Posterior vena cava (tissue), 2 donors: ENCODE data around the gene PPP1R8. TPM values are rescaled to one million over a fixed set of nuclear protein-coding genes. Genes with fewer than 3 reads are reported as not detected.

Source experiments
- DNase-seq: peaks from one replicate; pipeline ENCODE4 v3.0.0-alpha.2; 2020; ENCODE audit warnings: low spot score
- intact Hi-C, 2 donors: fragments of 100-400 bp; cut with DNase I; formaldehyde crosslinking; loops; one replicate each; pipeline versions ENCODE4 v1.14.1 to v1.14.2; 2022 to 2023
- total RNA-seq, 2 donors: library from RNA; stranded (reverse); fragmentation: NEBNext Ultra II Directional; extraction: Animal tissue kit (Norgen Biotek cat#: 25700); gene quantifications; one replicate each; pipeline ENCODE4 v1.2.1, GENCODE V29; 2021
- donor health status: DM: yes; HTN: yes; CAD: no.
- donor health status: DM: yes; HTN: yes; CAD: no.

Gene PPP1R8
- total RNA-seq, 2 donors from 2014 or later, result 27.9 to 29.6 TPM

- peak; percentile 55 for DNase-seq
- intact Hi-C loops, result no loop called here
Observed at GRCh38 chr1:27885621-27886352, 55.2 kb downstream of the PPP1R8 start.

- intact Hi-C loops, result no loop called here
- no peak for DNase-seq
Observed at GRCh38 chr1:27886353-27886679, 55.7 kb downstream of the PPP1R8 start.

- intact Hi-C loops, result no loop called here
- no peak for DNase-seq
Observed at GRCh38 chr1:27886744-27887143, 56.2 kb downstream of the PPP1R8 start.

GRCh38 chr1:27887215-27888021, 56.8 kb downstream of the PPP1R8 start:
- intact Hi-C loops, result no loop called here
- DNase-seq, result no peak

GRCh38 chr1:27889506-27889905, 58.9 kb downstream of the PPP1R8 start:
- intact Hi-C loops, result no loop called here
- DNase-seq, result no peak

GRCh38 chr1:27891196-27891889, 60.8 kb downstream of the PPP1R8 start:
- DNase-seq, result no peak

GRCh38 chr1:27894521-27894920, 63.9 kb downstream of the PPP1R8 start:
- intact Hi-C loops, result no loop called here
- DNase-seq, result no peak

More at GRCh38 chr1:27891196-27891889, 60.8 kb downstream of the PPP1R8 start:
- intact Hi-C loops, result no loop called here

Other genes with a start within 250 kb of the PPP1R8 start
- gene AHDC1, start 226.6 kb upstream of the PPP1R8 start, total RNA-seq, result 10 to 100 TPM; 54.5 to 58.3 TPM
- gene FGR, start 195.6 kb upstream of the PPP1R8 start, total RNA-seq, result 10 to 100 TPM; 21.9 to 22.5 TPM
- gene IFI6, start 158.6 kb upstream of the PPP1R8 start, total RNA-seq, result 100 to 1,000 TPM in 1 of 2 donors, 10 to 100 TPM in 1; 55.2 to 104 TPM
- 10 to 100 TPM; 16.5 to 21.0 TPM for gene FAM76A, start 104.8 kb upstream of the PPP1R8 start, total RNA-seq
- 10 to 100 TPM; 59.2 to 62.9 TPM for gene STX12, start 57.6 kb upstream of the PPP1R8 start, total RNA-seq
- 10 to 100 TPM; 21.0 to 34.7 TPM for gene THEMIS2, start 41.8 kb downstream of the PPP1R8 start, total RNA-seq
- 10 to 100 TPM; 20.8 to 21.1 TPM for gene RPA2, start 83.8 kb downstream of the PPP1R8 start, total RNA-seq
- gene SMPDL3B, start 104.2 kb downstream of the PPP1R8 start, total RNA-seq, result under 1 TPM in 1 of 2 donors, not detected in 1; 0.33 TPM
- 1 to 10 TPM; 4.3 to 8.2 TPM for gene XKR8, start 129.2 kb downstream of the PPP1R8 start, total RNA-seq